ENCODE measurements around the gene AQP7. TPM values are rescaled to one million over a fixed set of nuclear protein-coding genes. Genes with fewer than 3 reads are reported as not detected.

The AQP7 gene
- total RNA-seq, 2 donors from 2014 or later = 4.2 to 29.7 TPM

- intact Hi-C loops (cut with DNase I) = no loop called here
- H3K4me1 ChIP-seq = no peaks in the 10 kb centered on the region
- H3K36me3 ChIP-seq (replicated peaks in 1 of 2; ENCODE audit: insufficient read depth in 1 of 2, low read depth in 2 of 2) = no peaks in the 10 kb centered on the region
- no peak for DNase-seq
- TF ChIP-seq, protein P1, sequence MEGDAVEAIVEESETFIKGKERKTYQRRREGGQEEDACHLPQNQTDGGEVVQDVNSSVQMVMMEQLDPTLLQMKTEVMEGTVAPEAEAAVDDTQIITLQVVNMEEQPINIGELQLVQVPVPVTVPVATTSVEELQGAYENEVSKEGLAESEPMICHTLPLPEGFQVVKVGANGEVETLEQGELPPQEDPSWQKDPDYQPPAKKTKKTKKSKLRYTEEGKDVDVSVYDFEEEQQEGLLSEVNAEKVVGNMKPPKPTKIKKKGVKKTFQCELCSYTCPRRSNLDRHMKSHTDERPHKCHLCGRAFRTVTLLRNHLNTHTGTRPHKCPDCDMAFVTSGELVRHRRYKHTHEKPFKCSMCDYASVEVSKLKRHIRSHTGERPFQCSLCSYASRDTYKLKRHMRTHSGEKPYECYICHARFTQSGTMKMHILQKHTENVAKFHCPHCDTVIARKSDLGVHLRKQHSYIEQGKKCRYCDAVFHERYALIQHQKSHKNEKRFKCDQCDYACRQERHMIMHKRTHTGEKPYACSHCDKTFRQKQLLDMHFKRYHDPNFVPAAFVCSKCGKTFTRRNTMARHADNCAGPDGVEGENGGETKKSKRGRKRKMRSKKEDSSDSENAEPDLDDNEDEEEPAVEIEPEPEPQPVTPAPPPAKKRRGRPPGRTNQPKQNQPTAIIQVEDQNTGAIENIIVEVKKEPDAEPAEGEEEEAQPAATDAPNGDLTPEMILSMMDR (IDR thresholded peaks at IDR 0.05) = no peak
- TF ChIP-seq POLR2A (IDR thresholded peaks at IDR 0.05) = no peak
- no peak overlapping the region for H3K4me3 ChIP-seq
- no peaks in the 10 kb centered on the region for H3K27me3 ChIP-seq
- H3K9me3 ChIP-seq = no peaks in the 10 kb centered on the region
- no peak overlapping the region for H3K27ac ChIP-seq
- ATAC-seq = no peak
- WGBS, 2 donors = 86 to 90% methylated on average over 8 of the region's 8 CpGs
These were observed 31.5 kb upstream of the AQP7 start for GRCh38 chr9:33433871-33434270.

DNA sequence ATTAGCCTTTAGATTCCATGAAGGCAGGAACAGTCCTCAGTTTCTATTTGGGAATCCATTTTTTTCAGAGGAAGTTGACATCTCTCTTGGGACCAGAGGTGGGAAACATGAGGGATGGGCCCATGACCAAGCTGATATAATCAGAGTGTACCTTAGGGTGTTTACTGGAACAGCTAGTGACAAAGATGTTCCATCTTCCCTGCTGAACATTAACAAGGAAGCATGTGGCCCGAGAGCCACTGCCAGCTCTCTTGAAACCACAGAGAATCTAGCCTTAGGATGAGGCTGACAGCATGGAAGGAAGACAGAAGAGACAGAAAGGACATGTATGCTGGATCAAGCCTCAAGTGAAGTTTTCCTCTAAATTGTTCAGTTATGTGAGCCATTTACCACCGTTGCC is 29.1 kb upstream of the AQP7 start:
- no peak for ATAC-seq
- Histone ChIP-seq H3K4me3 (no peak overlapping the region), H3K4me1 (no peaks in the 10 kb centered on the region), H3K27me3 (no peaks in the 10 kb centered on the region), H3K9me3 (no peaks in the 10 kb centered on the region), H3K27ac (no peak overlapping the region), H3K36me3 (replicated peaks in 1 of 2; ENCODE audit: insufficient read depth in 1 of 2, low read depth in 2 of 2) (no peaks in the 10 kb centered on the region)
- TF ChIP-seq POLR2A (IDR thresholded peaks at IDR 0.05) = no peak
- TF ChIP-seq, protein P1 (IDR thresholded peaks at IDR 0.05) = no peak
- intact Hi-C loops (cut with DNase I) = no loop called here
- 86 to 91% methylated on average over 2 of the region's 2 CpGs for WGBS, 2 donors
- no peak for DNase-seq

GRCh38 chr9:33430942-33431341 is 28.6 kb upstream of the AQP7 start:
- no peak overlapping the region for H3K4me3 ChIP-seq
- WGBS, 2 donors = 38 to 64% methylated on average over 1 of the region's 1 CpG
- intact Hi-C loops (cut with DNase I) = no loop called here
- TF ChIP-seq, protein P1 (IDR thresholded peaks at IDR 0.05) = no peak
- TF ChIP-seq POLR2A (IDR thresholded peaks at IDR 0.05) = no peak
- H3K27me3 ChIP-seq = no peaks in the 10 kb centered on the region
- no peaks in the 10 kb centered on the region for H3K9me3 ChIP-seq
- no peaks in the 10 kb centered on the region for H3K4me1 ChIP-seq
- H3K36me3 ChIP-seq (replicated peaks in 1 of 2; ENCODE audit: insufficient read depth in 1 of 2, low read depth in 2 of 2) = no peaks in the 10 kb centered on the region
- ATAC-seq = peak; percentile 9
- no peak overlapping the region for H3K27ac ChIP-seq
- DNase-seq = no peak

DNA sequence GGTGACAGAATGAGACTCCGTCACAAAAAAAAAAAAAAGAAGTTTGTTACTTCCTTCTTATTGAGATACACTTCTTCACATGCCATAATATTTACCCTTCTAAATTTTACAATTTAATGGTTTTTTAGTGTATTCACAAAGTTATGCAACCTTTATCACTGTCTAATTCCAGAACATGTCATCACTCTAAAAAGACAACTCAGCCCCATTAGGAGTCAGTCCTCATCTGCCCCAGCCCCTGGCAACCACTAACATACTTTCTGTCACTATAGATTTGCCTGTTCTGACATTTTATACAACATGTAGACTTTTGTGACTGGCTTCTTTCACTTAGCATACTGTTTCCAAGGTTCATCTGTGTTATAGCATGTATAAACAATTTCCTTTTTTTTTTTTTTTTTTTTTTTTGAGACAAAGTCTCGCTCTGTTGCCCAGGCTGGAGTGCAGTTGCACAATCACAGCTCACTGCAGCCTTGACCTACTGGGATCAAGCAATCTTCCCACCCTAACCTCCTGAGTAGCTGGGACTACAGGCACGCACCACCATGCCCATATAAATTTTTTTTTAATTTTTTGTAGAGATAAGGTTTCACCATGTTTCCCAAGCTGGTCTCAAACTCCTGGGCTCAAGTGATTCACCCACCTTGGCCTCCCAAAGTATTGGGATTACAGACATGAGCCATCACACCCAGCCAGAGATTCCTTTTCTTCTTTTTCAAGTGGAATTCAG is 27.1 kb upstream of the AQP7 start:
- 75 to 82% methylated on average over 3 of the region's 3 CpGs for WGBS, 2 donors
- ATAC-seq = no peak

More for the DNA sequence above, 27.1 kb upstream of the AQP7 start:
- H3K36me3 ChIP-seq (replicated peaks in 1 of 2; ENCODE audit: insufficient read depth in 1 of 2, low read depth in 2 of 2) = no peaks in the 10 kb centered on the region
- H3K9me3 ChIP-seq = no peaks in the 10 kb centered on the region
- H3K27ac ChIP-seq = no peak overlapping the region
- DNase-seq = no peak
- H3K4me1 ChIP-seq = no peaks in the 10 kb centered on the region
- TF ChIP-seq POLR2A (IDR thresholded peaks at IDR 0.05) = no peak
- TF ChIP-seq, protein P1 (IDR thresholded peaks at IDR 0.05) = no peak
- no peaks in the 10 kb centered on the region for H3K27me3 ChIP-seq
- intact Hi-C loops (cut with DNase I) = no loop called here
- no peak overlapping the region for H3K4me3 ChIP-seq
